GM21381 (cell line): ENCODE results near the gene TPT1.

ENCODE experiments used
- ATAC-seq: cut with Tn5 transposase; IDR thresholded peaks from one replicate; pipeline ENCODE4 v1.9.1; 2021; ENCODE audit warnings: mild to moderate bottlenecking, moderate library complexity; ENCODE audit not compliant: unreplicated experiment

TPT1 gene

DNA sequence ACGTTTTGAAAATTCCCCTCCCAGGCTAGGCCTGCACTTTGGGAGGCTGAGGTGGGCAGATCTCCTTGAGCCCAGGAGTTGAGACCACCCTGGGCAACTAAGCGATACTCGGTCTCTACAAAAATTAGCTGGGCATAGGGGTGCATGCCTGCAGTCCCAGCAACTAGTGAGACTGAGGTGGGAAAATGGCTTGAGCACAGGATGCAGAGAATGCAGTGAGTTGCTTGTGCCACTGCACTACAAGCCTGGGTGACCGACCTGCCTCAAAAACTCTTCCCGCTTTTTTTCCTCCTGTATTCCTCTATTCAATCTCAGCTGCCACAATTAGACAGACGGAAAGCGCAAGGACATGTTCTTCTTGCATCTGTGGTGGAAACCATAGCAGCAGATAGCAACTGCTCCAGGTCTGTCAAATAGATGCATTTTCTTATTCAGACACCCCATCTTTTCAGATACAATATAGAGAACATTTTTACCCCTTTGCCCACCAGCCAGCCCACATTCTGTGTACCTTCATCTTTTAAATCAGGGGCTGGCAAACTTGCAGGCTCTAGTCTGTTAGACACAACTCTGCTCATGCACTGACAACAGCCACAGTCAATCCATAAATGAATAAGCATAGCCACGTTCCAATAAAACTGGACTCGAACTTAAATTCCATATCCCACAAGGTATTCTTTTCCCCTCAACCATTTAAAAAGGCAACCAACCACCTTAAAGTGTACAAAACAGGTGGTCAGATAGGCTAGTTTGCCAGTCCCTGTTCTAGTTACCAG is 4.8 kb downstream of the TPT1 start:
- ATAC-seq, result no peak

DNA sequence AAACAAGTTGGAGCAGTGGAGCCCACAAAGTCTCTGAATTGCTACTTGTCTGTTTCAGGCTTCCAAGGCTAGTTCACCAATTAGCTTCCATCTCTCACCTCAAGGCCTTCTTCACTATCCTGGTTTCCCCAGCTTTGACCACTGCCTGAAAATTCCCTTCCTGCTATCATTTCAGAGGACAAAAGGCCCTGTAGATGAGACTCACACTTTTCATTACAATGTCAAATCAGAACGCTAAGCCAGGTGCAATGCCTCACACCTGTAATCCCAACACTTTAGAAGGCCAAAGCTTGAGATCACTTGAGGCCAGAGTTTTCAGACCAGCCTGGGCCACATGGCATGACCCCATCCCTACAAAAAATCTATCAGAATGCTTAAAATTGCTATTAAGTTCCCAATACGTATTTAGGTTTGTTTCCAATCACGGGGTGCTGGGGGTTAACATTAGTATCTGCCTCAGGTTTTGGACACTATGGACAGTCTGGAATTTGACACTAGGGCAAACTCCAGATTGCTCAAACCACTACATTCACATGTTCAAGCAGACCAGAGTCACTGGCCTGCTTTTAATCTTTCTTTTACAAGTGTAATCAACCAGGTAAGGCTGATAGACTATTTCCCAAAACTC is 5.5 kb downstream of the TPT1 start:
- ATAC-seq, result no peak

DNA sequence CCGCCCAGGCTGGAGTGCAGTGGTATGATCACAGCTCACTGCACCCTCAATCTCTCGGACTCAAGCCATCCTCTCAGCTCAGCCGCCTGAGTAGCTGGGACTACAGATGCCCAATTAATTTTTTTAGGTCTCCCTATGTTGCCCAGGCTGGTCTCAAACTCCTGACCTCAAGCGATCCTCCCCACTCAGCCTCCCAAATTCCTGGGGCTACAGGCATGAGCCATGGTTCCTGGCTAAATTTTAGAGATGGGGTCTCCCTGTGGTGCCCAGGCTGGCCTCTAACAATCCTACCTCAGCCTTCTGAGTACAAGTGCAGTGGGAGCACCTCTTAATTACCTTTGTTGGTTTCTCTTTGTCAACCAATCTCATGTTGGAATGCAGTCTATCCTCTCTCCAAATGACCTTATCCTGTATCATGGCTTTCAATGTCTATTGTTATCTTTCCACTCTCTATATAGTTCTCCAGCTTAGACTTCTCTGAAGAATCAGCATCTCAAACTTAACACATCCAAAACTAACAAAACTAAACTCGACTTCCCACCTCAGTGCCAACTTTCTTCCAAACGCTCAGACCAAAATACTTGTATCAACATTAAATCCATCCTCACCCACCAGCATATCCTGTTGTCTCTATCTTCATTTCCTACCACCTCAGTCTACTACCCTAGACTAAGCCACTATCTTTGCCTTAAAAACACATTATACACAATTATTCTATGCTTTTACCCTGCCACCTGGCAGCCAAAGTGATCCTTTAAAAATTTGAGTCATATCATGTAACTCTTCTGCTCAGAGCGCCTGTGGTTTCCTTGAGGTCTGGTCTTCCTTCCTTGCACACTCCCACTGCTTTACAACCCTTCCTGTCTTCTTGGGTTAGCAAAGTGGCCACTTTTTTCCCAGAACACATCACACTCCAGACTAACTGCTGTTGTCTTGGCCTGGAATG is 6.7 kb downstream of the TPT1 start:
- no peak for ATAC-seq

DNA sequence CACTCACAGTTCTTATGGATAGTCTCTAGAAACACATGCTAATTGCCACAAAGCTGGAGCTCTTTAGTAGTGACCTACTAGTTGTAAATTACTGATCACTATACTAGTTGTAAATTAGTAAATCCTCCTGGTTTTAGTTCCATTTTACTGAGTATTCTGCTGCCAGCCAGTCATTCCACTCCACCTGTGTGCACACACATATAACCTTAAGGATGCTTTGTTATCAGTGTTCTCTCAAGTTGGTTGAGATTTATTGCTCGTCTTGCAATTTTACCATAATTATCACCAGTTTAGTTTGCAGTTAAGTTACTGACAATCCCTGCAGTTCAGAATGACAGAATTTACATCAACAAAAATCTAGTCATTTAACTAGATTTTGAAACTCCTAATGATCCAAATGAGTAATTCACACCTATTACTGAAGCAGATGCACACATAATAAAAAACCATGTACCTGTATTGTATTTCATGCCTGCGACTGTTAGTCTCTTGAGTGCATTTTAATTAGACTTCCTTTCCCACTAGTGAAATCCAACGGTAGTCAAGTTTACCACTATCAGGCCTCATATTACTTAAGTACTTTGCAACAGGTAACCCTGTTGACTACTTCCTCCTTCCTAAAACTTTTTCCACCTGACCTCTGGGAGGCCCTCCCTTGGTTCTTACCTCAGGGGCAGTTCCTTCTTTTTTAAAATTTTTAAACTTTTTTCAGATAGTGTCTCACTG is 7.6 kb downstream of the TPT1 start:
- ATAC-seq, result no peak

DNA sequence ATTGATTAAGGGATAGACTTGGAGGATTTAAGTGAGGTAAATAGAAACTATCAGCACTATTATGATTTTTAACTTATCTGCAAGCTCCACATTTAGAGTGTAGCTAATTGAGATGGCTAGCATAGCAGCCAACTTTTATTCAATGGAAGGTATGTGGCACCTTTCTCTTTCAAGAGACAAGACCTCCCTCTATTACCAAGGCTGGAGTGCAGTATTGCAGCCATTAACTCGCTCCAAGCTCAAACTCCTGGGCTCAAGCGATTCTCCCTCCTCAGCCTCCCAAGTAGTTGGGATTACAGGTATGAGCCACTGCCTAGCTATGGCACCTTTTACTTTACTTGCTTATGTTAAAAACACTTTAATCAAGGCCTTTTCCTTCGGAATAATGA is 8.2 kb downstream of the TPT1 start:
- no peak for ATAC-seq

DNA sequence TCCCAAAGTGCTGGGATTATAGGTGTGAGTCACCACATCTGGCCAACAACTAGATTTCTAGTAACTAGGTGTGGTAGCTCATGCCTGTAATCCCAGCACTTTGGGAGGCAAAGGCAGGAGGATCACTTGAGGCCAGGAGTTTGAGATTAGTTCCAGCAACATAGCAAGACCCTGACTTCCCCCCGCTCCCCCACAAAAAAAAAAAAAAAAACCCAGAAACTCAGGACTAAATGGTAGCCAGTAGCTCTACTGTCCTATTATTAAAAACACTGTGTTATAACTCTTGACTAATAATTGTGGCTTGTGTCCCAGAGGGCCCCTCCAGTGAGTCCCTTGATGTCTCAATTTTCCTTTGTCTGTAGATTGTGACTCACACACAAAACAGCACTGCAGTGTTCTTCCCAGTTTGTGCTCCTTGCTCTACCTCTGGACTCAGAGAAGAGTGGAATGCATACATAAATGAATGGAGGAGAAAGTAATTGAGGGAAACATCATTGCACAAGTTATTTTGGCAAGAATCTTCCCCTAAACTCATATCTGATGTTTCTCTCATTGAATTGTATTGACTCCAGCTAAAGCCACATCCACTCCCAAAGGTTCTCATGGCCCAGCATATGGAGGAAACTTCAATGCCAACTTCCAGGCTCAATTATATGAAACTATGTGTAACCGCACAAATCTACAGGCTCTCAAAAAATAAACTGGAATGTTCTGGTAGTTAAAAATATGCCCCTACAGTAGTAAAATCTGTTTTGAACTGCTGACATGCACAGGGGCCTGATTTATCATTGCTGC is 8.8 kb downstream of the TPT1 start:
- no peak for ATAC-seq

DNA sequence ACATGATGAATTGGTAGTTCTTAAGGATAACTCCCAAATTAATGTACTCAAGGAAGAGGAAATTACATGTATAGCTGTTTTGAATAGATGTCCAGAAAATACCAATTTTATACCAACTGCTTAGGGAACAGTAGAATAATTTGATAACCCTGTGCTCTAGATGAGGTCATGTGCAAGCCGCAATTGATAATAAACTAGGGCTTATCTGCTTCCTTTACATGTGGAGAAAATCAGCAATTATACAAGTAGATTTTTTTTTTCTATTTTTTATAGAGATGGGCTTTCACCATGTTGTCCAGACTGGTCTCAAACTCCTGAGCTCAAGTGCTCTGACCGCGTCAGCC is 9.3 kb downstream of the TPT1 start:
- no peak for ATAC-seq

DNA sequence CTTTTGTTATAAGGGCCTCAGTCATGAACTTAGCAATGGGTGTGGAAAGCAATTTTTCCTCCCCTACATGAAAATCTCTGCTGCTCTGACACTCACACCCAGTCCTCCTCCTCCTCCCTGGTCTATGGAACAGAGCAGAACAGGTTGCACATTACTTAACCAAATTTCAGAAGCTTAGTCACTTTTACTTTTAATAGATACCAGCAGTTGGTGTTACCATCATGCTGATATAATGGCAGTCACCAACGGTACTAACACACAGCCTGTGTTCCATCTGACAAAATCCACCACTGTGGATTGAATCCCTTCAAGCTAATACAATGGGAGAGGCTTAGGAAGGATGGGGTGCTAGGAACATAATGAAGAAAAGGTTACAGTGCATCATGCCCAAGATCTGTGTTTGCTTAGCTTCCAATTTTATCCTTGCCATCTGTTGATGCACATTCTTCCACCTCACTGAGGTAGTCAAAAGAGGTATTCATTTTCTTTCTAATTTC is 9.8 kb downstream of the TPT1 start:
- no peak for ATAC-seq

DNA sequence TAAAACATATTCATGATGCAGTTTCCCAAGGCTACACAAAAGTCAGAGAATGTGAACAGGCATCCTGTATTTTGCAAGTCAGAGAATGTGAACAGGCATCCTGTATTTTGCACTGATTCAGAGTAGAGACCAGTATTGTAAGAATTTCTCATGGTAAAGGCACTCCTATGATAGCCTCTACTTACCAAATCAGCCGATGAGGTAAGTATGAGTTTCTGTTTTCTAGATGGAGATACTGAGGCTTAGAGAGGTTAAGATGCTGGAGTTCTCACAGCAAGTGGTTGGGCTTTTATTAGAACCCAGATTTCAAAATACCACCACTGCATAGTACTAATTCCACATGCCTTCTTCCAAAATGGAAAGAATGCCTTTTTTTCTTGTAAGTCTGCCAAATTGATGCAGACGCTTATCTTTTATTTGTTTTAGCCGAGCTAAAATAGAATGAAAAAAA is 12.3 kb downstream of the TPT1 start:
- no peak for ATAC-seq

DNA sequence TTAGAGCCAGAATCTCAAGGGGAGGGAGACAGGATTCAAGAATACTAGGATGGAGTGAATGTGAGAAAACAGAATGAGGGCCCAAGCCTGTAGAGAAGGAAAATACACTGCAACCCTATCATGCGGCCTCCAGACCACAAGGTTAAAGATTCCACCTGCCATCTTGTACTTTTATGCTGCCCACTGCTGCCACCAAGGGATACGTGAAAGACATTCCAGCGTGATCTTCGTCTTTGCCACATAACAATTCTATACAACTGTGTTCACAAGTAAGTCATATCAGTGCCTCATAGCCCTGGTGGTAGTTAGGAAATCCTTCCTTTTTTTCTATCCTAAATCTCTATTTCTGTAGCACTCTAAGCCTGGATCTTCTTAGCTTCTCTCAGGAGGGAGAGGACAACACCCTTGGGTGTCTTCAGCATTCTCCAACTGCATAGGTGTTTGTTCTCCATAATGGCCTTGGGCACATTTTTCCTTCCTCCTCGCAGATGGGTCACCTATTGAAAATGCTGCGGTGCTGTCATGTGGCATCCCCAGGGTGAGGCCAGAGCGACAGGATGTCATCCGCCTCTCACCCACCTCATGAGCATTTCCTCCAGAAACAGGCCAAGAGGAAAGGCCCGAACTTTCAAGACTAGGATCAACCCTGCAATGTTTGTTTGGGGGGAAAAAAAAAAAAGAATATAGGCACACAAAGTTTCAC is 13.6 kb downstream of the TPT1 start:
- ATAC-seq, result no peak

DNA sequence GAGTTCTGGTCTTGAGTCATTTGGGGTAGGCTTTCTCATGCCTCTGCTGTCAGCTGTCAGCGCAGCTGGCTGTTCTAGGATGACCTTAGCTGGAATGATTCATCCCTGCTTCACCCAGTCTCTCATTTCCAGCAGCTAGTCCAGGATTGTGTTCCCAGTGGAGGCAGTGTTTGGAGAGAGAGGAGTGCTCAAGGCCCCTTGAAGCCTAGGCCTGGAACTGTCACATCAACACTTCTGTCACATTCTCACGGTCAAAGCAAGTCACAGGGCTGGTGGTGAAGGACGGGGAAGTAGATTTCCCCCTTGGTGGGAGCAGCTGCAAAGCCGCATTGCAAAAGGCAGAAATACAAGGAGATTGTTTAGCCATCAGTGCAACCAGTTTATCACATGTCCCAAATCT is 15.2 kb downstream of the TPT1 start:
- ATAC-seq, result no peak

DNA sequence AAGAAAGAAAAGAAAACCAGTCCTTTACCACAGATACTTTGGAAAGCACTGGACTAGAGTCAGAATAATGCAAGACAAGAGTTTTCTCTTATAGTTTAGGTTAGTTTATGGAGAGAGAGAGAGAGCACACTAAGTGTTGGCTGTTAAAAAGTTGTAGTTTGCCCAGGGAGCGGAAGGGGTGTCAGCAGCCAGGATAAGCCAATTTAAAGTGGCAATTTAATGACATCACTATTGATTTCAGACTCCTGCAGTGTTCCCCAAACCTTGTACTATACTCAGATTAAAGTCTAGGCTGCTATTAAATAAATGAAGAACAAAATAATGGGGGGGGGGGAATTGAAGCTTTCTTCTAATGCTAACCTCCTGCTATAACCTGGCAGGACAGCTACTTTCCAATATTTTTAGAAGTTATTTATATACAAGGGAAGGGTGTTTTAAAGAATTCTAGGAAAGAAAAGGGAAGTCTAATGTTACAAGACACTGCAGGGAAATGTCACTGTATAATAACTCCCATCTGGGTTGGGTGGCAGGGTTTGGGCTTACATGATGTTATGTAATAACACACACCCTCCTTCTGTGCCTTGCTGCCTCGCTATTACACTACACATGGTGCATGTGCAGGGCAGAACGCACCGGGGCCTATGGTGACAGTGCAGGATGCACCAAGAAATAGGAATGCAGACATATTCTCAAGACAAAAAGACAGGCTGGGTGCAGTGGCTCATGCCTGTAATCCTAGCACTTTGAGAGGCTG is 19.9 kb downstream of the TPT1 start:
- no peak for ATAC-seq

DNA sequence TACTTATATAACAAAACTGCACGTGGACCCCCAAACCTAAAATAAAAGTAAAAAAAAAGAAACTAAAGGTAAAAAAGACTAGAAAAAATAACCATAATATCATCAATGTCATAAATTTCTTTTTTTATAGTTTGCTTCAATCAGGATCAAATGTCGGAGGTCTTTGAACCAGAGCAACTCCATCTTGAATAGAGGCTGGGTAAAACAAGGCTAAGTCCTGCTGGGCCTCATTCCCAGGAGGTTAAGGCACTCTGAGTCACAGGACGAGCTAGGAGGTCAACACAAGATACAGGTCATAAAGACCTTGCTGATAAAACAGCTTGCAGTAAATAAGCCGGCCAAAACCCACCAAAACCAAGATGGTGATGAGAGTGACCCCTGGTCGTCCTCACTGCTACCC is 24.0 kb downstream of the TPT1 start:
- no peak for ATAC-seq

DNA sequence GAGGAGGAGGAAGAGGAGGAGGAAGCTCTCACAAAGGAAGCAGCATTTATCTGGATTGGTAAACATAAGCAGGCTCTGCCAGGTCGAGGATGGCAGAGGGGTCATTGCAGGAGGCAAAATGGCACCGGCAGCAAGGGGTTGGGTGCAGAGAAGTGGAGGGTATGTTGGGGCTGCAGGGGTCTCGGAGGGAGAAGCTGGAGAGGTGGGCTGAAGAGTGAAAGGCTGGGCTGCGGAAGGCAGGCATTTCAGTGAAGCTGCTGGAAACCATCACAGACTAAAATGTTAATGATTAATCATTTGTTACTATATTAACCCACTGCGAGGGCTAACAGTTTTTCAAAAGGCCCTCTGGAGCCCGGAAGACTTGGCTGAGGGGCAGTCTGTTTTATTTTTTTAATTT is 24.6 kb downstream of the TPT1 start:
- no peak for ATAC-seq

DNA sequence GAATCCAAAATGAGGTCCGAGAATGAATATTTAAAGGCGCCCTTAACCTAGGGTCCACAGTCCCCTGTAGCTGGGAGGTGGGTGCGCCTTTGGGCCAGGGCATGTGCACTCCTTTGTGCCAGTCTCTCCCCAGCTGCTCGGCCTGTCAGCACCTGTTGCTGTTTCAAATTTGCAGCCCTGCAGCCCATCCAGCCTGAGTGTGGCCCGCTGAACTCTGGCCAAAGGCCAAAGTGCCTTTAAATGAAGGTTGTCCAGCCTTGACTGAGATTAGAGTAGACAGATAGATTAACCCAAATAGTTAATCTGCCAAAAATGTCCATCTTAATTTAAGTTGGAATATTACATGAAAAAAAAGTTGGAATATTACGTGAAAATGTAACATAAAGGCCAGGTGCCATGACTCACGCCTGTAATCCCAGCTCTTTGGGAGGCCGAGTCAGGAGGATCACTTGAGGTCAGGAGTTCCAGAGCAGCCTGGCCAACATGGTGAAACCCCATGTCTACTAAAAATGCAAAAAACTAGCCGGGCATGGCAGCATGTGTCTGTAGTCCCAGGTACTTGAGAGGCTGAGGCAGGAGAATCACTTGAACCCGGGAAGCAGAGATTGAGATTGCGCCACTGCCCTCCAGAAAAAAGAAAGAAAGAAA is 25.3 kb downstream of the TPT1 start:
- no peak for ATAC-seq

DNA sequence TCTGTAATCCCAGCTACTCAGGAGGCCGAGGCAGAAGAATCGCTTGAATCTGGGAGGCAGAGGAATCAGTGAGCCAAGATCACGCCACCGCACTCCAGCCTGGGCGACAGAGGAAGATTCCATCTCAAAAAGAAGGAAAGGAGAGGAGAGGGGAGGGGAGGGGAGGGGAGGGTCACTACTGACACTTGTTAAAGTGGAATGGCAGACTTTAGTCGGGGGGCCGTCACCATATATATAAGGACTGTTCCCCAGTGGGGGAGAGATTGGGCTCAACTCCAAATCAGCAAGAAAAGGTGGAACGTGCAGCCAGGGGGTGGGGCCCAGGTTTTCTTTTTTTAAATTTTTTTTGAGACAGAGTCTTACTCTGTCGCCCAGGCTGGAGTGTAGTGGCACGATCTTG is 26.2 kb downstream of the TPT1 start:
- no peak for ATAC-seq

DNA sequence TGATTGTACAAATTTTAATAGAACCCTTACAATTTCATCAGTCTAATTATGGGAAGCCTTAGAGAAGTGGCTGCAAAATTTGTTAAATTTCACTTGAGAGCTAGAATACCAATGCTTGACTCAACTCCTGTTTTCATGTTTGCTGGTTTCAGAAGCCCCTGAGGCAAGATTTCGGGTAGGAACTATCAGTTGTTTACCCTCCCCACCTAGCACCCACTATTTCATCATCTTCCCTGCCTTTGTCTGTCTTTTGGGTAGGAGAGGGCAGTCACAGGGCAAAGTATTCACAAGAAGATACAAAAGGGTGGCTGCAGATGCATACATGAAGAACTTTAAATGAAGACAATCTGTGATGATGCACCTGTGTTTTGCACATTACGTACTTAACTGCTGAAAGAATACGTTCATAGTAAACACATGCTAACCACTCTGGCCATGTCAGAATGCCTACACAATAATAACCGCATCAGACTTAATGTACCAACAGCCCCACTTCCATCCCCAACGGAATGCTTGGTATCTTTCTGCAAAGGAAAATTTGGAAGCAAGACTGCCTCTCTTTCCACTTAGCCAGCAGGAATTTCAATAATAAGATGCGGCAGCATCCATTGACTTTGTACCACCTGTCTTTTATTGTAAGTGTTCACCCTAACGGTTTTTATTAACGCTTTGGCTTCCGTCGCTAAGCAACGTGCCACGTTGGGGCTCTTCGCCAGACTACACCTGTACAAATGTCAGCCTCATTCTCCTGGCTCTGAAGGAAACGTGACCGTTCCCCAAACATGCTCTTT is 30.4 kb downstream of the TPT1 start:
- no peak for ATAC-seq
